Measurements from ENCODE around the gene OR5H14.
"Not testable (repeated sequence)": the region's sequence is repeated elsewhere in the genome, so short reads cannot be mapped to it uniquely, and the experiment has no call there.

Gene OR5H14

GRCh38 chr3:98147179-98147578 lies at the start of gene OR5H14:
OR5H14 (plus strand) TSS chr3:98147479; CDS start chr3:98149386, 1,907 bp downstream.
- no peak for FAIRE-seq

DNA sequence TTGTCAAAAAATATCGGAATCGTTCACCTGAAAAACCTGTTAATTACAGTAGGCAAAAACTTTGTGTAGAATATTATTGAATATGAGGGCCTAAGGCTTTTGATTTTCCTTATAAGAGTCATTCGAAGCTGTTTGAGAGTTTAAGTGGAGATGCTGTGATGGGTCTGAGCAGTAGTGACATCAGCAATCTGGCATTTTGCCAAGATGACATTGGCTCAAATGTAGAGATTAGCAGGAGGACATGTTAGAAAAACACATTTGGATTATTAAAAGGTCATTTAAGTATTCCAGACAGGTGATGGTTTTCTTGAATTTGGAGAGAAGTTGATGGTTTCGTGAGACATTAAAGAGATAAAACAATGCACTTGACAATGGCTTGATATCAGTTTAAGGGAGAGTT lies 47.4 kb upstream of the OR5H14 start:
- no peak for FAIRE-seq

DNA sequence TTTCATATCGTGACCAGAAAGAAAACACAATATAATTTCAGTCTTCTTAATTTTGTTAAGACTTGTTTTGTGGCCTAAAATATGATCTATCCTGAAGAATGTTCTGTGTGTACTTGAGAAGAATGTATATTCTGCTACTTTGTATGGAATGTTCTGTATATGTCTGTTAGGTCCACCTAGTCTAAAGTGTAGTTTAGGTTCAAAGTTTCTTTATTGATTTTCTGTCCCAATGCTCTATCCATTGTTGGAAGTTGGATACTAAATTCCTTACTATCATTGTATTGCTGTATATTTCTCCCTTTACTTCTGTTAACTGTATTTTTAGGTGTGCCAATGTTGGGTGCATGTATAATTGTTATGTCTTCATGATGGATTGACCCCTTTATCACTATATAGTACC lies 39.1 kb upstream of the OR5H14 start:
- FAIRE-seq, result no peak

- FAIRE-seq, result no peak
Observed at GRCh38 chr3:98109807-98110549, 37.3 kb upstream of the OR5H14 start.

DNA sequence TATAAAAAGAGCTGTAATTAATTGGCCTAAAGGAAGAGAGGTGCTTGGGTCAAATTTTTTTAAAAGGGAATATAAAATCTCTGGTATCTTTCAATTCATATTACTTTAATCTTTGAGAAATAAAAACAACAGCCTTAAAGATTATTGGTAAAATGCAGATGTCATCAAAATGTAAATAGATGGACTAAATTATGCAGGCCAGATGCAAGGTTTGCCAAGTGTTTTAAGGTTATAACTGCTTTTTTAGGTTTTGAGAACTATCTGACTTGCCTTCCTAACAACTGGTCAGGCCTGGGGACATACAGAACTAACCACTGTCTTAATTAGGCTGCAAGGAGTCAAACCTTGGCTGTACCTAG lies 36.8 kb upstream of the OR5H14 start:
- no peak for FAIRE-seq

GRCh38 chr3:98114264-98114663 lies 33.0 kb upstream of the OR5H14 start:
- FAIRE-seq, result no peak

DNA sequence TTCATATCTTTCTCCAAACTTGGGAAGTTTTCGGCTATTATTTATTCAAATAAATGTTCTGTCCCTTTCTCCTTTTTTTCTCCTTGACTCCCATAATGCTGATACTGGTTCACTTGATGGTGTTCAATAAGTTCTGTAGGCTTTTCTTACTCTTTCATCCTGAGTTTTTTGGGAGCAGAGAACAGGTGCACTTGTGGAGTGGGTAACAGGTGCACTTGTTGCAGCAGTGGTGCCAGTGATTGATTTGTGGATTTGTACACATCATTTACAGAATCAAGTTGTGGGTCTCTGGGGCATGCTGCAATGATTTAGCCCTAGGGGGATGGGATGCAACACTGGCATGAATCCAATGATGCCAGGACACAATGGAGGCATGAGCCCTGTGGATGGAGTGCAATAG lies 31.6 kb upstream of the OR5H14 start:
- no peak for FAIRE-seq

GRCh38 chr3:98130421-98130820 lies 16.9 kb upstream of the OR5H14 start, which contains the start of gene OR5H1:
OR5H1 (plus strand) TSS chr3:98130721; CDS start chr3:98132698, 1,977 bp downstream.
- no peak for FAIRE-seq

DNA sequence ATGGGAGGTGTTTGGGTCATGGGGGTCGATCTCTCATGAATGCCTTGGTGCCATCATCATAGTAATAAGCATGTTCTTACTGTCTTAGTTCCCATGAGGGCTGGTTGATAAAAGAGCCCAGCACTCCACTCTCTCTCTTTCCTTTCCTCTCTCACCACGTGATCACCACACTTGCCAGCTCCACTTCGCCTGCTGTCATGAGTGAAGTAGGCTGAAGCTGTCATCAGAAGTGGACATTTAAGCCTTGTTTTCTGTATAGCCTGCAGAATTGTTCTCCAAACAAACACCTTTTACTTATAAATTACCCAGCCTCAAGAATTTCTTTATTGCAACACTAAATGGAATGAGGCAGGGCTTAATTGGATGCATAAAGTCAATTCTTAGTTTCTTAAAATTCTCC lies 10.6 kb upstream of the OR5H14 start:
- no peak for FAIRE-seq

DNA sequence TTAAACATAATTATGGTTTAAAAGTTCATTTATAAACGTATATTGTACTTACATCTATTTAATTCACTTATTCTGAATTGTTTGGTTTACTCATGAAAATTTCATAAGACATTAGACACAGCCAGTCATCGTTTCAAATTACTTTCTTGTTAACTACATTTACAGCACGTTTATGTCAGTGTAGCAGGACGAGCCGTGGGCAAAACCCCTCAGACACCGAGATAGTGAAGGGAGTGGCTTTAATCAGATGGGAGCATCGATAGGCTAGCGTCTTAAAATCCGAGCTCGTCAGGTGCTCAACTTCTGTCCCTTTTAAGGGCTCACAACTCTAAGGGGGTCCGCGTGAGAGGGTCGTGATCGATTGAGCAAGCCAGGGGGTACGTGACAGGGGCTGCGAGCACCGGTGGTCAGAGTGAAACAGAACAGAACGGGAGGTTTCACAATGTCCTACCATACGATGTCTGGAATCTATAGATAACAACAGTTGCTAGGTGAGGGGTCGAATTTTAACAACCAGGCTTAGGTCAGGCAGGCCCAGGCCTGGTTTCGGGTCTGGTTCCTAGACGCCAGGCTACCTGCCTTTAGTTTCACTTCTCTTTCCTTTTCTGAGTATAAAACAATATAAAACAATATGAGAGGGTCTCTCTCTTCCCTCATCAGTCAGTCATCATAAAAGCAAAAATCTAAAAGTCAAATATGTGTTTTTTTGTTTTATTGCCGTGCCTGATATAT lies 9.3 kb upstream of the OR5H14 start:
- FAIRE-seq, result not testable (repeated sequence)

- FAIRE-seq, result no peak
Observed at GRCh38 chr3:98140531-98140930, 6.7 kb upstream of the OR5H14 start.

DNA sequence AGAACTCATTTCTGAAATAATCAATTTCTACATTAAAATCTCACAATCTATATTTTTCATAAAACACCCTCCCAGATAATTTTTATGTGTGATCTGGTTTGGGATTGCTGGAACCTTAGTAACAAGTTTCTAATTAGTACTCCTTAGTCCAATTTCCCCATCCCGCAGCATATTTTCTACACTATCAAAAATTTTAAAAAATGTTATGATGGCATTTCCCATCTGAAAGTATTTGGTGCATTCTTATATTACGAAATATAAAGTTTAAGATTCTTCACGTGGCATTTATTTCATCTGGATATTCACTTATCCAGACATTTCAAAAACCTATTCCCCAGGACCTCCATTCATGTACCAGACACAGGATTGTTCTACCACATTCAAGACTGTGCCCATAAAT lies 1.5 kb downstream of the OR5H14 start:
- no peak for FAIRE-seq

DNA sequence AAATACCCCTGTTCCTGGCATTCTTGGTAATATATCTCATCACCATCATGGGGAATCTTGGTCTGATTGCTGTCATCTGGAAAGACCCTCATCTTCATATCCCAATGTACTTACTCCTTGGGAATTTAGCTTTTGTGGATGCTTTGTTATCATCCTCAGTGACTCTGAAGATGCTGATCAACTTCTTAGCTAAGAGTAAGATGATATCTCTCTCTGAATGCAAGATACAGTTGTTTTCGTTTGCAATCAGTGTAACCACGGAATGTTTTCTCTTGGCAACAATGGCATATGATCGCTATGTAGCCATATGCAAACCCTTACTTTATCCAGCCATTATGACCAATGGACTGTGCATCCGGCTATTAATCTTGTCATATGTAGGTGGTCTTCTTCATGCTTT lies 2.2 kb downstream of the OR5H14 start:
- FAIRE-seq, result not testable (repeated sequence)

DNA sequence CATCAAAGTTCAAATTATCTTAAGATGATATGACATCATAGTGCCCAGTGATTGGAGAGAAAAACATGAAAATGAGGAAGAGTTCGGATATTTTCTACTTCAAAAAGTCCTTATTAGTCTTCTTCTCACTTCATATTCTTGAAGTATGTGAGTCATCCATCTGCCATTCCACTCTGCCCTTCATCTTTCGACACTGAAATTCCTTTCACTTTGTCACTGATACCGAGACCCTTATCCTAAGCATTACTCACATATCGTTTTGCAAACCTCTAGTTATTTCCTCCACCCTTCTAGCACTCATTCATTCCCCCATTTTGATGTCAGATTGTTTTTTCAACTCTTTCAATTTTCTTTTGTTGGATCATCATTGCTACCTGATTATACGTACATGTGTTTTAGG lies 4.0 kb downstream of the OR5H14 start:
- no peak for FAIRE-seq

DNA sequence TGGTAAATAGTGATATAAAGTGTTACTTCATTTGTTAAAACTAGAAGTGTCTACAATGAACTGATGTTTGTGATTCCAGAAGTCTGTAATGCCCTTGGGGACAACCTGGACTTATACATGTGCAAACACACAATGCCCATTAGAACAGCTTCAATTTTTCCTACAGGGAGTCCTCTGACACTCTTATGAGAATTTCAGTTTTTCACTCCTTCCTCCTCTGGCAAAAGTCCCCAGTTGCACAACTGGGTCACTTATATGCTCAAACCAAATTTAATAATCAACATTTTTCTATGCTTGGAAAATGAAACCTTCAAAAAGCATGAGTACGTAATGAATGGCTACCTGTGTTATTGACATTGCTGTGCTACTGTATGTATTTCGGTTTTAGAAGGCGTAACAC lies 19.1 kb downstream of the OR5H14 start, which contains the start of gene OR5H15:
OR5H15 (plus strand) TSS at position 301 of the 400 bp plus-strand sequence. CDS start 2,004 bp downstream, outside the sequence.
- no peak for FAIRE-seq

DNA sequence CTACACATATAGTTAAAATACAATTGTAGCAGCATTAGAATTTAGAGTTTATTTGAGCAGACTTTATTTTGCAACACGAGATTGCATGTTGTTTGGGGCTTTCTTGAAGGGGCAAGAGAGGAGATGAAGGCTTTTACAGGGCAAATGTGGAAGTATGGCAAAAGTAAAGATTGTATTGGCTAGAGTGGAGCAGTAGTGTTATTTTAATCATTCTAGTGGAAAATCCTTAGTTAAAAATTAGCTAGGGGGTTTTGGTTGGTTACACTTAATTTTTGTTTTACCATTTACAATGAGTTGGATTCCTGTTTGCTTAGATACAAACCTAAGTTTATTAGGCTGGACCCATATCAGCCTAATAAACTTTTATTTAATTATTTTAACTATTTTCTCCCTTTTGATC lies 23.8 kb downstream of the OR5H14 start:
- FAIRE-seq, result no peak

DNA sequence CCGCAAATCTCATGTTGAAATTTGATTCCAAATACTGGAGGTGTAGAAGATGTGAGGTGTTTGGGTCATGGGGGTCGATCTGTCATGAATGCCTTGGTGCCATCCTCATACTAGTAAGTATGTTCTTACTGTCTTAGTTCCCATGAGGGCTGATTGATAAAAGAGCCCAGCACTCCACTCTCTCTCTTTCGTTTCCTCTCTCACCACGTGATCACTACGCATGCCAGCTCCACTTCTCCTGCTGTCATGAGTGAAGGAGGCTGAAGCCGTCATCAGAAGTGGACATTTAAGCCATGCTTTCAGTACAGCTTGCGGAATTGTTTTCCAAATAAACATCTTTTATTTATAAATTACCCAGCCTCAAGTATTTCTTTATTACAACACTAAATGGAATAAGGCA lies 25.3 kb downstream of the OR5H14 start:
- FAIRE-seq, result no peak

GRCh38 chr3:98180319-98180890 lies 33.1 kb downstream of the OR5H14 start:
- no peak for FAIRE-seq

DNA sequence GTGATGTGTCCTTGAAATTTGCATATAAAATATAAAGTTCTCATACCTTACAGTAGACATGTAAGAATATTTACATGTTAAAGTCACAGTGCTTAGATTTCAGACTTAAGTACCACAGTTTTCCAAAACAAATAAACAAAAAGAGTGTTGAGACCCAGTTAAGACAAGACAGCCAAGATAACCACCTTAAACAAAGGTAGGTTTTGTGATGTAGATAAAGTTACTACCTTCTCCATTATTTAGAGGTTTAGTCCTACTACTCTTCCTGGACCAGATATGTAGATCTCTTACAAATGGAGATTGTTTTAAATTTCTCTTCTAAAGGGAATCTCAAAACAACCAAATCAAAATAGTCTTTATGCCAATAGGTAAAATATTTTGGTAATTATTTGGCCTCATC lies 34.9 kb downstream of the OR5H14 start:
- FAIRE-seq, result no peak

GRCh38 chr3:98185180-98185579 lies 37.9 kb downstream of the OR5H14 start:
- FAIRE-seq, result no peak

DNA sequence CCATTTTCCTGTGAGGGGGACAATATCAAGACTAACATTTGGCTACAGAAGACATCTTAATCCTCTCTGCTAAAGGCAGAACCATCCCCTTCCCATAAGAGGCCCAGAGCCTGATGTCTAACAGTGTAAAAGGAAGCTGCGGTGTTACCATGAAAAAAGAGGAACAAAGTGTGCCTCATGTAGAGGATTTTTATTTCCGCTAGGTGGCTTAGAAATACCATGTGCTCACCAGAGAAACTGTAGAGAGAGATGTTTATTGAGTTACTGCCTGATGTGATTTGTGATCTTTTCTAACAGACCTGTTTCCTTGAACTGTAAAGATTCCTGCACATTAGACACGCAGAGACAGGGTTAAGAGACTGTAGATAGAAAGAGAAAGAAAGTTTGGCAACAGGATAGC lies 41.3 kb downstream of the OR5H14 start:
- FAIRE-seq, result no peak

GRCh38 chr3:98190911-98191310 lies 43.6 kb downstream of the OR5H14 start:
- FAIRE-seq, result not testable (repeated sequence)

DNA sequence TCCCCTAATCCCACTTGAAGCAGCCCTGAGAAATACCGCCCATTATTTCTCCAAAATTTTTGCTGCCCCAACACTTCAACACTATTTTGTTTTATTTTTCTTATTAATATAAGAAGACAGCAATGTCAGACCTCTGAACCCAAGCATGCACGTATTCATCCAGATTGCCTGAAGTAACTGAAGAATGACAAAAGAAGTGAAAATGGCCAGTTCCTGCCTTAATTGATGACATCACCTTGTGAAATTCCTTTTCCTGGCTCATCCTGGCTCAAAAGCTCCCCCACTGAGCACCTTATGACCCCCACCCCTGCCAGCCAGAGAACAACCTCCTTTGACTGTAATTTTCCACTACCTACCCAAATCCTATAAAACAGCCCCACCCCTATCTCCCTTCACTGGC lies 49.0 kb downstream of the OR5H14 start:
- FAIRE-seq, result not testable (repeated sequence)

- FAIRE-seq, result no peak
Observed at GRCh38 chr3:98199020-98199419, 51.7 kb downstream of the OR5H14 start.
